Embryonic facial prominence (tissue), 1 donor: ENCODE measurements around the gene LMLN.
"Not testable (repeated sequence)": the region's sequence is repeated elsewhere in the genome, so short reads cannot be mapped to it uniquely, and the experiment has no call there.

Experiments used
- DNase-seq: peaks from one replicate; pipeline ENCODE4 v3.0.0-alpha.2; 2016; ENCODE audit errors: extremely low spot score

The LMLN gene

GRCh38 chr3:198027045-198027798 lies 67.2 kb downstream of the LMLN start:
- DNase-seq, result no peak

DNA sequence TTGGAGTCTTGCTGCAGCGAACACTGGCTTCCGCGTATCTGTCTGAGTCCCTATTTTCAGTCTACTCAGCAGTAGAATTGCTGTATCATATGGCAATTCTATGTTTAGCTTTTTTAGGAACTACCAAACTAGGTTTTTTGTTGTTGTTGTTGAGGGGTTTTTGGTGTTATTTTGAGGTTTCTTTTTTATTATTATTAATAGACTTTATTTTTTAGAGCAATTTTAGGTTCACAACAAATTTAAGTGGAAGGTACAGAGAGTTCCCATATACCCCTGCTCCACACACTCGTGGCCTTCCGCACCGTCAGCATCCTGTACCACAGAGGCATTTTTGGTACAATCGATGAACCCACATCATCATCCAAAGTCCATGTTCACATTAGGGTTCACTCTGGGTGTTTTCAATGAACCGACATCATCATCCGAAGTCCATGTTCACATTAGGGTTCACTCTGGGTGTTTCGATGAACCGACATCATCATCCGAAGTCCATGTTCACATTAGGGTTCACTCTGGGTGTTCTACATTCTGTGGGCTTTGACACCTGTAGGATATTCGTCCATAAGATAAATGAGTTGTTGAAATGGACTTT lies 67.9 kb downstream of the LMLN start:
- DNase-seq, result no peak

DNA sequence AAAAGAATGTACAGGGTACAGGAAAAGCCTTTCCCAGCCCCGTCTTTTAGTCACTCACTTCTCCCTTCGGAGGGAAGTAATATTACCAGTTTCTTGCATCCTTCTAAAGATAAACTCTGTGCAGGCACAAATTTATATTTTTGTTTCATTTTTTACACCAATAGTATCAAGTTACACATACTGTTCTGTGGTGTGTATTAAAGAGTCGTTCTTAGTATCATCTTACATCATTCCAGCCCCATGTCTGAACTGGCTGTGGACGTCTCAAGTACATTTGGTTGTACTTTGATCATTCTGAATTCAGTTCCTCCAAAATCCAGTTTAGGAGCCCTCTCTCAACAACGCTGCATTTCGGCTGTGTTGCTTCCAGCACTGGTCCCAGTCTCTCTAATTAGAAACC lies 68.7 kb downstream of the LMLN start:
- DNase-seq, result no peak

- no peak for DNase-seq
These were observed 70.1 kb downstream of the LMLN start for GRCh38 chr3:198030125-198030524.

GRCh38 chr3:198030726-198031125 lies 70.7 kb downstream of the LMLN start:
- DNase-seq, result no peak

DNA sequence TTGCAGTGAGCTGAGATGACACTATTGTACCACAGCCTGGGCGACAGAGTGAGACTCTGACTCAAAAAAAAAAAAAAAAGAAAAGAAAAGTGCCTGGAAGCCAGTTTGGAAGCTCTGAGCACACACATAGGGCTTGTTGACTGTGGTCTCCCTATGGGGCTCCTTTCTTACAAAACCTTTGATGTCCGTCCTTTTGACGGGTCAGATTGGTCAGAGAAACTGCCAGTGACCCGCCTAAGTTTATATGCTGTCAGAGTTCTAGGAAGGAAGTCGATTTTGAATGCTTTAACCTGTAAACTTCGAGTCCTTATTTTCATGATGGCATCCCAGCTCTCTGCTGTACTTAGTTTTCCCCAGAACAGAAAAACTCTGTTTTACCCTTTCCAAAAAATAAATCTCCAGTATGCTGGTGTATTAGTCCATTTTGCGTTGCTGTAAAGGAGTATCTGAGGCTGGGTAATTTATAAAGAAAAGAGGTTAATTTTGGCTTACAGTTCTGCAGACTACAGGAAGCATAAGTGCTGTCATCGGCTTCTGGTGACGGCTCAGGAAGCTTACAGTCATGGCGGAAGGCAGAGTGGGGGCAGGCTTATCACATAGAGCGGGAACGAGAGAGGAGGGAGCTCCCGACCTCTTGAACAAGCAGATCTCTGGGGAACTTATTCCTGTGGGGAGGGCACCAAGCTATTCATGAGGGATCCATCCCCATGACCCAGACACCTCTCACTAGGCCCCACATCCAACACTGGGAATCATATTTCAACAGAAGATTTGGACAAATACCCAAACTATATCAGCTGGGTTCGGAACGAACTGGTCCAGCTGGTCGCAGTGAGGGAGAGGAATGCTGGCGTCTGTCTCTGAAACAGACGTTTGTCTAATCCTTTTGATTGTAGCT lies 72.3 kb downstream of the LMLN start:
- DNase-seq, result no peak

DNA sequence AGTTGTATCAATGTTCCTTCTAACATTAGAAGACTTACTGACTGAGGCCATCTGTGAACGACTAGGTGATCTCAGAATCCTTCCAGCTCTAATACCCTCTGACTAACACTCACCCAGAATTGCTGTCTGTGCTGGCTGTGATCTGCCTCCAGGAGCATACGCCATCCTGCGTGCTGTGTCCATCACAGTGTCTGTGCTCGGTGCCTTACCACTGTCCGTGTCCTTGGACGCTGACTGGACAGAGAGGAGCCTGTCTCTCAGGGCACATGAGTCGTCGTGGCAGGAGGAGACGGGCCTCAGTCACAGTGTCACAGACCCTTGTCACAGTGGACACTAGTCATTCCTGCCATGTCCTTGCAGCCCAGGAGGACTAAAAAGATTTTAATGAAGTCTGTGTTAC lies 83.1 kb downstream of the LMLN start:
- DNase-seq, result no peak

- no peak for DNase-seq
These were observed 86.3 kb downstream of the LMLN start for GRCh38 chr3:198046120-198046857.

- no peak for DNase-seq
These were observed 88.4 kb downstream of the LMLN start for GRCh38 chr3:198048445-198048844.

GRCh38 chr3:198051836-198052235 lies 91.8 kb downstream of the LMLN start:
- DNase-seq, result no peak

GRCh38 chr3:198053462-198053861 lies 93.4 kb downstream of the LMLN start:
- DNase-seq, result not testable (repeated sequence)

- DNase-seq, result no peak
These were observed 101.4 kb downstream of the LMLN start for GRCh38 chr3:198061119-198062067.

GRCh38 chr3:198062068-198062465 lies 102.0 kb downstream of the LMLN start:
- DNase-seq, result no peak

GRCh38 chr3:198064420-198064819 lies 104.4 kb downstream of the LMLN start:
- DNase-seq, result no peak

GRCh38 chr3:198065897-198066296 lies 105.9 kb downstream of the LMLN start:
- no peak for DNase-seq

GRCh38 chr3:198067416-198067815 lies 107.4 kb downstream of the LMLN start:
- DNase-seq, result no peak

- DNase-seq, result no peak
These were observed 110.9 kb downstream of the LMLN start for GRCh38 chr3:198070871-198071270.

DNA sequence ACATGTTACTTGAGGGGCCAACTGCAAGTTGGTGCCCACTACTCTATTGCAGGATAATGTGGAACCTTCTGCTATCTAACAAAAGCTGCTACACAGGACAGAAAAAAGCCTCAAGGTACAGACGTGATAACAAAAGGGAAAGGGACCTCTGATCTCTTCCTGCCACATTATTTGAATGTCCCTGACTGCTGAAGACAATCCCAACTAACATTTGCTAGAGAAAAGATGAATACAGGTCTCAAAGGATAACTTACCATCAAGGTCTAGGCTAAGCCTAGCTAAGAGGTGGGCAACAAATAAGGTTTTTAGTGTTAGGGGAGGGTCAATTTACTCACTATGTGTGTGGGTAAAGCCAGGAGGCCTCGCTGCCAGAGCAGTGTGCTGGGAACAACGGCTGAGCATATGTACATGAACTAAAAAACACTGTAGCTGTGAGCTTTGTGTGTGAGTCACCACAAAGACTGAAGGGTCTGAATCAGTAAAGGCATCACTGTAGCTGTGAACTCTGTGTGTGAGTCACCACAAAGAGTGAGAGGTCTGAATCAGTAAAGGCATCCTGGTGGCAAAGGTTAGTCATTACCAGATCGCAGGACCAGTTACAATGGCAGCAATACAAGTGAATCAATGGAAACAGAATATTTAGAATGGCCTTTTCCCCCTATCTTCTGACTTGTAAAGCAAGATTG lies 111.7 kb downstream of the LMLN start:
- DNase-seq, result no peak

DNA sequence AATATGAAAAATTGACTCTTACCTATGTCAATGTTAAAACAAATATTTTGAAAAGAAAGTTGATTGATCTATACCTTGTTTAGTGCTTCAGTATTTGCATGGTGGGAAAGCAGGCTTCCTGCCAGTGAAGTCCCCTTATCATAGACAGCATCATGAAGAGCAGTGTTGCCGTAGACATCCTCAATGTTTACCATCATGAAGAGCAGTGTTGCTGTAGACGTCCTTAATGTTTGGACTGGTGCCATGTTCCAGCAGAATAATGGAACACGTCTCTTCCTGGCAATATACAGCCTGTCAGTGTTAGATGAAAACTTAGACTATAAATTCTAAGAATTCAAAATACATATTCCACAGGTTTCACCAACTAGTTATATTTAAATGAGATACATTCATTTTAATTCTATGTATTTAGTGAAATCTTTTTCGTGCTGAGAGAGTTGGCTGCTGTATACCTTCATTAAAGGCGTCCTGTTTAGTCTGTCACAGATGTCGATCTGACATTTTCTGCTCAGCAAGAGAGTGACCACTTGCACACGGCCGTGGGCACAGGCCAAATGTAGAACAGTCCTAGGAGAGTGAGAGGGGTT lies 116.8 kb downstream of the LMLN start:
- DNase-seq, result no peak
